NOMO-1 (cell line): ENCODE data around the gene GCLC.
"Not testable (repeated sequence)": the region's sequence is repeated elsewhere in the genome, so short reads cannot be mapped to it uniquely, and the experiment has no call there.

Source experiments
- DNase-seq, 2 experiments: peaks; one replicate each; lab custom pipeline; 2025; ENCODE audit not compliant: unreplicated experiment in 2 of 2; lab: John Stamatoyannopoulos, UW

Gene GCLC

DNA sequence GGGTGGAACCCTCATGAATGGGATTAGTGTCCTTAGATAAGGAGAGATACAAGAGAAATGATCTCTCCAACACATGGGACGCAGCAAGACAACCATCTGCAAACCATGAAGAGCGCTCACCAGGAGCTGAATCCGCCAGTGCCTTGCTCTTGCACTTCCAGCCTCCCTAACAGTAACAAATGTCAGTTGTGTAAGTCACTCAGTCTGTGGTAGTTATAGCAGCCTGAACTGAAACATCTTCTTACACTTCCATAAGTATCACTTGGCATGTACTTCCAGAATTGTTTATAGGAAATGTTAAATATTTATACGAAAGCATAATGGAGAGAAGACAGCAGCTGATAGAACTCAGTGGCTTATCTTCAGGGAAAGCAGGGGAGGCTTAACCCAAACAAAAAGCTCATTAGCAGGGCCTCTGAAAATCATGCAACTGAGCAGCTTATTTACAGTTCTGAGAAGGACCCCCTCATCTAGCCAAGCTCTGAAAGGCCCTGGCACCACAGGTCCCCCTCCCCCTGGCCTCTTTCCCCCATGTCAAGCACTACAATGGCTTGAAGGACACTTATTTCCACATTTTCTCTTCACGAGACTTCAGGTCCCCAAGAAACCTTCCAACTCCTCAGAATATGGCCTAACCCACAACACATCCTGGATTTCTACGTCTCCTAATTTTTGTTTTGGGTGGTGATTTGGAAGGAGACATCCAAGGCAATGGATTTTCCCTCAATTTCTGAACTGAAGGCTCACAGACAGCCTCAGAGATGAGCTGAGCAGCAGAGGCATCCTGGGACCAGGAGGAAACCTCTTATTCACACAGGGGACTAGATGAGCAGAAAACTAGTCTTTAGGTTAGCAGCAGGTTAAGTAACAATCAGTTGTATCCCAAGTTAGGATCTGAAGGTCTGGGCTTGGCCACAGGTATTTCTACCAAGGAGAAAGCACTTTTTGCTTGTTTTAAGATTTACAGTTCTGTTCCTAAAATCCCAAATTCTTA, 49.1 kb downstream of the GCLC start:
- DNase-seq: no peak

DNA sequence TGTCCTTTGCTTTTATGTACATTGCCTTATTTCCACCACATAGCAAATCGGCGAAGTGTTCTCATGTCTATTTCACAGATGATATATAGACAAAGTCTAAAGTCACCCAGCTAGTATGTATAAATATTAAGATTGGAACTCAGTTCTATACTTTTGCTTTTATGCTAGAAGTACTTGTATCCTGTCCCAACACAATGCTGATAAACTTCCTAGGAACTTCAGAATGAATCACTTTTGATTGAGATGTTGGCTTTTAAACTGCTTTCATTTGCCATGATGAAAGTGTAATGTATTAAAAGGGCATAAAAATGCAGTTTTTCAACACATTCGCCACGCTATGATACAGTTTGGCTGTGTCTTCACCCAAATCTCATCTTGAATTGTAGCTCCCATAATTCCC, 50.8 kb downstream of the GCLC start:
- DNase-seq: no peak

DNA sequence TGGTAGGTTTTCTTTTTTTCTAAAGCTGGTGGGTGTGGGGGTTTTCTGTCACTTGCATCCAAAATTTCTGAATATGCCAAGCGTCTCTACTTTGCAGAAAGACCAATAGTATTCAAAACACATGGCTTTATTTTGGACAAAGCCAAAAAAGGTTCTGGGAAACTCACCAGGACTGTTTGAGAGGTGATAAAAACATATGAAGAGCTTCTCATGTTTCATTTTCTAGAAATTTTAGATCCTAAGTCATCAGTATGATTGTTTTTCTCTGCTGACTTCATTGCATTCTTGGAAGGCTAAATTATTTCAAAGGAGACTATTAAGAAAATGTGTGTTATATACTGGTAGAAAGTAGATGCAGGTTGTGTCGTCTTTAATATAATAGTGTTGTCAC, 51.3 kb downstream of the GCLC start:
- DNase-seq: no peak

DNA sequence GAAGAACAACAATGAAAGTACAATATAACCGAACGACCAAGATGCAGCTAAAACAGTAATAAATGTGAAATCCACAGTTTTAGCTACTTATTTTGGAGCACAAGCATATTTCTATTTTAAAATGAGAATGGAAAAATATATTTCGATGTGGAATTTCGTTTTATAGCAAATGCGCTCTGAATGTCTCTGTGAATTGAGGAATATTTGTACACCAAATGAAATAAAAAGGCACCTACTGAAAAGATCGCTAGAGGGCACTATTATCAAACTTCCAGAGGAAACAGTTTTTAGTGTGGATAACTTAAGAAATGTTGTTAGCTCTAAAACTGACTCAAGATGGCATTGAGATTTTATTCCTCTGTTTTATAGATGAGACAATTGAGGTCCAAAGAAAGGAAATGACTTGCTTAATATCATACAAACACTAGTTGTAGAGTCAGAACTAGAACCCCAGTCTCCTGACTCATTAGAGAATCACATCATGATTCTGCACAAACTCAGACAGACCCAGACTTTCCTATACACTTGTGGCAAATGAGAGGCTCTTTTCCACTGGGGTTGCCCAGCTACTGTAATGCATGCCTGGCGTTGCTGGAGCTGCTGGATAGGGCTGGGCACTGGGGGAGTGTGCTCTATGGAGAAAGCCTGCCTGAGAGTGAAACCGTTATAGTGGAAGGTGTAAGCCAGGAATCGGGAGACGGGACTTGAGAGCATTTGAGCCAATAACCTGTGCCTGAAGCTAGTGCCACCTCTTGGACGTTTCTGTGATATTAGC, 51.9 kb downstream of the GCLC start:
- DNase-seq: peak; percentile 48 to 66

DNA sequence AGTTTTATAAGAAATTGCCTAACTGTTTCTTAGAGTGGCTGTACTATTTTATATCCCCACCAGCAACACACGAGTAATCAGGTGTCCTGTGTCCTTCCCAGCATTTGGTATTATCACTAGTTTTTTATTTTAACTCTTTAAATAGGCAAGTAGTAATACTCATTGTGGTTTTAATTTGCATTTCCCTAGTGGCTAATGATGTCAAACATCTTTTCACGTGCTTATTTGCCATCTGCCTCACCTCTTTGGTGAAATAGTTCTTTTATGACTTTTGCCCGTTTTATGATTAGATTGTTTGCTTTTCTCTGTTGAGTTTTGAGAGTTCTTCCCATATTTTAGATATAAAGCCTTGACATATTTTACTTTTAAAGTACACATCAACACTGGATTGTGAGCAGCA, 57.8 kb downstream of the GCLC start:
- DNase-seq: no peak

DNA sequence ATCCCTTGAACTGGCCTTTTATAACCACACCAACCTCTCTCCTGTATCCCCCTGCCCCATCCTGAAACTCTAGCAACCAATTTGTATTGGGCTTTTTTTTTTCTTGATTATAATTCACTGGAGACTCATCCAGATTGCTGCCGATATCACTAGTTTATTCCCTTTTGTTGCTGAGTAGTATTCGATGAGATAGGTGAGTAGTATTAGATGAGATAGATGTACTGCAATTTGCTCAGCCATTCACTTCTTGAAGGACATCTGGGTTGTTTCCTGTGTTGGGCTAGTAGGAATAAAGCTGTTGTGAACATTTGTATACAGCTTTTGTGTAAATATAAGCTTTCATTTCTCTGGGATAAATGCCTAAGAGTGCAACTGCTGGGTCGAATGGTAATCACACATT, 58.2 kb downstream of the GCLC start:
- no peak for DNase-seq

DNA sequence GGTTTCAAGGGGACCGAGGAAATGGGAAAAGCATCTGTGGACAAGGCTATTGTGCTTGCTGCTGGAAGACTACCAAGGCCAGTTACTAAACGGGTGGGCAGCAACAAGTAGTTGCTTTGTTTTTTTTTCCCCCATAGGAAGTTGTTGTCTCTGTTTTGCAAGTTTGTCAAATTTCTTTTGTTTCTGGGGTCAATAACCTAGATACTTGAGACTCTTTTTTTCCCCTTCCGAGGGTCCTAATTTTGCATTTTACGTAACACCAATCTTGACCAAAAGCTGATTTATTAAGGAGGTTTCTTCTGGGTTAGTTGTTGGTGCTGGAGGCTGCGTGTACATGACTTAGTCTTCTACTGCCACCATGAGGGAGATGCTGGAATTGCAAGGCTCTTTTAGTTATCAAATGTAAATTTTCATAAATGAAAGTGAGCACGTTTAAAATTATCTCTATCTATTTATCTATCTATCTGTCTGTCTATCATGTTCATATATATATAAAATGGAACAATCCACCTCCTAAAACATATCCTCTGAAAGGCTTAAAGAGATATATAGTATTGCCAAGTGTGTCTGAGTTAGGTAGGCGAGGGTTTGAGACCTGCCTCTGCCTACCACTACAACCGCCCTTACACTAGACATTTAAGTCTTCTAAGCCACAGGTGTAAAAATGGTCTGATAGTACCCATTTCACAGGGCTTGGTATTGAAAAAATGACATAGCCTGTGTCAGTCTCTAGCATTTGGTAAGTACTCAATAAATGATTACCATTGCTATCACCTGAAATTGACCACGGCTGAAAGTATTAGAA, 60.2 kb downstream of the GCLC start:
- peak; percentile 56 to 65 for DNase-seq

DNA sequence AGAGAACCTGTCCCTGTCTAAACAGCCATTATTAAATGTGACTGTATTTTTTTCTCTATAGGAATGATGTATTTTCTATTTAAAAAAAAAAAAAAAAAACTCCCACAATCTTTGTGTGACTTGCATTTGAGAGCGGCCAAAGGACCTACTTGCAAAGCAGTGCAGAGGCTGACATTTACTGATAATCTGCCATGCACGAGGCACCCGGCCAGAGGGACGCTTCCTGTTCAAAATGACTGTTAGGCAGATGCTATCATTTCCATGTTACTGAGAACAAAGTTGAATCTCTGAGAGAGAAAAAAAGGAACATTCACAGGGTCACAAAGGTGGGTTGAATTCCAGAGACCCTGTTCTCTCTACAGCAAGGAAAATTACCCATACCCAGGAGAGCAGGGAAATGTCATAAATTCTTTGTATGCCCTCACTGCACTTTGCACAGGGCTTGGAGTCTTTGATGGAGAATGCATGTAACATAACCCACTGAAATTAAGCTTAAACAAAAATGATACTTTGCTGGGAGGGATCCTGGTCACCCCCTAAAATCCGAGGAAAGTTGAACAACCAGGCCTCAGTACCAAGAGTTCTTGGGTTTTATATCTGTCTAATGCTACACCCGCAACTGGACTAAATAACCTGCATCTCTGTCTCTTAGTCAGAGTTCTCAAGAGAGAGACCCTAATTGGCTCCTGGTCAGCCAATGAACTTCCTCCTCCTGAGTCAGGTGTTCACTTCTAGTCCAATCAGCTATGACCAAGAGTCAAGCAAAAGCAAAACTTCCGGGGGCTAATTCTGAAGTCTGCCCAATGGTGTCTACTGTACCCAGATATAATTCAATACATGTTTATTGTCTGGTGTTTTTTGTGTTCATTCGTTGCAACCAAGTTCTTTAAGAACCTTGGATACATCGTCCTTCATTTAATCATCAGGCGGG, 61.2 kb downstream of the GCLC start:
- DNase-seq: peak in 1 of 2 experiments; percentile 4

DNA sequence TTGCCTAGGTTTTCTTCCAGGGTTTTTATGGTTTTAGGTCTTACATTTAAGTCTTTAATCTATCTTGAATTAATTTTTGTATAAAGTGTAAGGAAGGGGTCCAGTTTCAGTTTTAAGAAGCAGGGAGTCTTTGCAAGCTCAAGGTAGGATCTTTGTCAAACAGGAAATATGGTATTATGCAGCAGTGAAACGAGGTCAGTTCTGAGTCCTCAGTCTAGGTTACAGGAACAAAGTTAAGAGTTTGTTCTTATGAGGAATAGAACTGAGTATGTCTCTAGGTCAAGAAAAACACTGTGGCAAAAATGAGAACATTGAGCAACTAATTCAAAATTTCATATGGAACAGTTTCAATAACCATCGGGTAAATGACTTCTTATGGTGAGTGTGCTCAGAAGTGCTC, 63.6 kb downstream of the GCLC start:
- no peak for DNase-seq

DNA sequence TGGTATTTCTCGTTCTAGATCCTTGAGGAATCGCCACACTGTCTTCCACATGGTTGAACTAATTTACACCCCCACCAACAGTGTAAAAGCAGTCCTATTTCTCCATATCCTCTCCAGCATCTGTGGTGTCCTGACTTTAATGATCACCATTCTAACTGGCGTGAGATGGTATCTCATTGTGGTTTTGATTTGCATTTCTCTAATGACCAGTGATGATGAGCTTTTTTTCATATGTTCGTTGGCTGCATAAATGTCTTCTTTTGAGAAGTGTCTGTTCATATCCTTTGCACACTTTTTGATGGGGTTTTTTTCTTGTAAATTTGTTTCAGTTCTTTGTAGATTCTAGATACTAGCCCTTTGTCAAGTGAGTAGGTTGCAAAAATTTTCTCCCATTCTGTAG, 64.1 kb downstream of the GCLC start:
- not testable (repeated sequence) for DNase-seq

DNA sequence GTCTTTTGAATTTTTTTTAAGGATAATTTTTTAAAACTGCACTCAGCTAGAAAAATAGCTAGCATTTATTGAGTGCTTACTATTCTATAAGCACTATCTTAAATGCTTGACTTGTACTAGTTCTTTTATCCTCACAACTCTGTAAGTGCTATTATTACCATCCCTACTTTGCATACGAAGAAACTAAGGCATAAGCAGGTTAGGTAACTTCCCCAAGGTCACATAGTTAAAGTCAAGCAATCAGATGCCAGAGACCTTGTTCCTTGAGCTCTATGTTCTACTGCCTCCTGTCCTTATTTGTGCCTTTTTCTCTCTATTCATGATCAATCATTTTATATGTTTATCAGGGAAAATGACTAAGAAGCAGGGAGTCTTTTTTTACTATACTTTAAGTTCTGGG, 65.0 kb downstream of the GCLC start:
- DNase-seq: no peak

DNA sequence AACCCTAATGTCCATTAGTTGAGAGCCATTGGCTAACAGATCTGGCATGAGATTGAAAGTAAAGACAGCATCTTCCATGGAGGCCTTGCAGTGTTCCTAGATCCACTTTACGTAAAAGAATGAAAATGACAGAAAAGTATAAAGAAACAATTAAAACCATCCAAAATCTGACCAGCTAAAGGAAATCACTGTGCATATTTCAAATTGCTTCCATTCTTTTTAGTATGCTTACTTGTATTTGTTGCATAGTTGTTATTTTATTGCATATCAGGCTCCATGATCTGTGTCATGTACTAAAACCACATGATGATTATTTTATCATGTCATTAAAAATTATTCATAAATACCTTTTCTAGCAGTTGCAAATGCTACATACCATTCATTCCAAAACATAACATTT, 67.9 kb downstream of the GCLC start:
- no peak for DNase-seq

DNA sequence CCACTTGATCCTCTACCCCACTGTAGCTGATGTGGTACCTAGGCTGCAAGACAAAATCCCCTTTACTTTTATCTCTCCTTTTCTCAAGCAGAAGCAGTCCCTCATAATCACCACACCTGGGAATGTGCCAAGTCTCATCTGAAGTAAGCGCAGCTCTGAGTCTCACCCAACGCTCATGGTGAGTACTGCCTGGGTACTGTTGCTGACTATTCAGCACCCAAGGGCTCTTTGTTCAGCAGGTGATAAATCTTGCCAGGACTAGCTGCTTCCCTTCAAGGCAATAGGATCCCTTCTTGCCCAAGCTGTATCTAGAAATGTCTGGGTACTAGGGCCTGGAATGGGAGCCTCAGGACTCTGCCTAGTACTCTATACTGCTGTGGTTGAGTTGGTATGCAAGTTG, 70.9 kb downstream of the GCLC start:
- no peak for DNase-seq

DNA sequence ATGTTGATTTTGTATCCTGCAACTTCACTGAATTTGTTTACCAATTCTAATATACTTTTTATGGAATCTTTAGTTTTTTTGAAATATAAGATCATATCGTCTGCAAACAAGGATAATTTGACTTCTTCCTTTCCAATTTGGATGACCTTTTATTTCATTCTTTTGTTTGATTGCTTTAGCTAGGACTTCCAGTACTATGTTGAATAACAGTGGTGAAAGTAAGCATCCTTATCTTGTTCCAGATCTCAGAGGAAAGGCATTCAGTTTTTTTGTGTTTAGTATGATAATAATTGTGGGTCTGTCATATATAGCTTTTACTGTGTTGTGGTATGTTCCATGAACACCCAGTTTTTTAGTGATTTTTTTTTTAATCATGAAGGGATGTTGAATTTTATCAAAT, 75.7 kb downstream of the GCLC start:
- DNase-seq: no peak

DNA sequence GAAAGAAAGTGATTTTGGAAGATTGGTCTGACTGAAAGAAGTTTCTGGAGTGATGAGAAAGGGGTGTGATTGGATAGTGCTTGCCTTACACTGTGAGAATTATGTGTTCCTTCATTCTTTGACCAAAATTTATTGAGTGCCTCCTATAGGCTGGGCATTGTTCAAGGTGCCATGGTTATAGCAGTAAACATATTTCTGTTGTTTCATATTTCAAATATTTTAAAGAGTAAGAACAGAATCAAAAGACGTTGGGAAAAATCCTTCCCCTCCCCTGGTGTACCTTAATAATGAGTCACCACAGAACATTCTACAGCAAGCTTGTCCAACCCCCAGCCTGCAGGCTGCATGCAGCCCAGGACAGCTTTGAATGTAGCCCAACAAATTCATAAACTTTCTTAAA, 78.6 kb downstream of the GCLC start:
- DNase-seq: no peak

DNA sequence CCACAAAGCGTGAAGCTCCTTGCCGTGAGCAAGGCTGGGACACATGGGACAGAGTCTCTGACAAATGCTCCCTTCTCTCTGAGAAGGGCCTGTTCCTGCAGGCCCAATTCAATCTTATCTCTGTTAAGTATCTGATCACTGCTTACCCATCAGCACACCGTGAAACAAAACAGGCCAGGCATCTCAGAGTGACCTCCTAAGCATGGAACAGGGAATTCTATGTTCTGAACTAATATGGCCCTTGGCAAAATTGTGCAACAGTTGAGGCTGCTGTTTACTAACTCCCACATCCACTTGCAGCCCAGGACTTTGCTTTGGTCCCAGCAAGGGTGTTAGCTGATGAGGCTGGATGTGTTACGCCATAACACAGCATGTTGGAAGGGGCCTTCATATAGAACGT, 79.2 kb downstream of the GCLC start:
- DNase-seq: no peak

DNA sequence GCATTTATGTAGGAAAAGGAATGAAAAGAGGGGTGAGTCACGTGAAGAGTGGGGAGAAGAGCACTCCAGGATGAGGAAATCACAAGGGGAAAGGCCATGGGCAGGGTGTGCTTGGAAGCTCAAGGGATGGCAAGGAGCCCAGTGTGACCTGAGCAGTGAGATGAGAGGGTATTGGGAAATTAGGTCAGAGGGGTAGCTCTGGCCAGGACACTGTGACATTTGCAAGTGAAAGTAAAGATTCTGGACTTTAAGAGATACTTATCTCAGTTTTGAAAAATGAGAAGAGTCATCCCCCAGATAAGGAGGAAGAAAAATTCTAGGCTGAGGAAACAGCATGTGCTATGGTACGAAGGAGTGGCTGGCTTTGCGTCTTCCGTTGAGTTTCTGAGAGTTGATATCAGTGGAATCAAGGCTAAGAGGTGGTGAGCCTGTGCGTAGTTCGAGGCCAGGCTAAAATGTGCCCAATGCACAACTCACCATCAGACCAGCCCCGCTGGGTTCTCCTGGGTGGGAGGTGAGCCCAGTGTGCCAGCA, 79.9 kb downstream of the GCLC start:
- no peak for DNase-seq

DNA sequence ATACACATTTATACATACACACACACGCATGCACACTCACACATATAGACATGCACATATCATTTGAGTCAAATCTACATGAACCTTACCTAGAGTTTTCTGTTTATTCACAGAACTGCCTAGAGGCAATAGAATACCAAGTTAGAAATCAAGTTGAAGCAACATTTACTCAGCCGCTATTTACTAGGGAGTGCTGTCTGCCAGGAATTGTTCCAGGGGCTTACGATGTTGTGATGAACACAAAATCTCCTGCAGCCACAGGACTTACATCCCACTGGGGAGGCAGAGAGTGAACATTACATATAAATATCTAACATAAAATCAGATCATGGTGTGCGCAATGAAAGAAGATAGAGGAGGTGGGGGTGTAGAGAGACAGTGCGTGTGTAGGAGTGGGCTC, 80.4 kb downstream of the GCLC start:
- no peak for DNase-seq

DNA sequence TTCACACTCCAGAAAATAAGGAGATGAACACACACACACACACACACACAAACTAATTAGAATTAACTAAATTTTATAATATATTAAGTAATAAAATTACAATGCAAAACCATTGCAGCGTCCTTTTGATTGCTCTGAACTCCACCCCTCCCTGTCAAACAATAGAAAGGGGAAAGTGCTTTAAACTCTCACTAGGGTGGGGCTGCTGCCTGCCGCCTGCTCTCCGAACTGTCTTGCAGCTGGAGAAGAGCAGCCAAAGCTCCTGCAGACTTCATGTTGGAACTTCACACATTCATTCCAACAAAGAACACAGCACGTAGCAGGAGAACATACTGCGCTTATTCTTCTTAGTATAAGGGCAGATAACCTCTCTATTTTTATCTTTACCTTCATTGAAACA, 83.2 kb downstream of the GCLC start:
- peak; percentile 58 to 65 for DNase-seq
